Epidermal melanocyte (primary cell): Measurements from ENCODE around the gene WASL.
"Not testable (repeated sequence)": the region's sequence is repeated elsewhere in the genome, so short reads cannot be mapped to it uniquely, and the experiment has no call there.

ENCODE experiments used
- DNase-seq: peaks from one replicate; pipeline ENCODE4 v3.0.0; 2011; ENCODE audit warnings: low spot score; ENCODE audit not compliant: insufficient read length

Gene WASL

DNA sequence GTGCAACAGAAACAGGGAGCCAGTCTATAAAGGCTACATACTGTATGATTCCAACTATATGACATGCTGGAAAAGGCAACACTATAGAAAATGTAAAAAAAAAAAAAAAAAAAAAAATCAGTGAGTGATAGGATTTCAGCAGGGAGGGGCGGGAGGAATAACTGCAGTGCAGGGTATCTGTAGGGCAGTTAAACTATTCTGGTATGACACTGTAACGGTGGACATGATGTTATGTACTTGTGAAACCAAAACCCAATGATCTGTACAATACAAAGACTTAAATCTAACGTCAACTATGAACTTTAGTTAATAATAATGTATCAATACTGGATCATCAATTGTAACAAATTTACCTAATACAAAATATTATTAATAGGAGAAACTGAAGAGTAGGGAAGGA lies 14.3 kb downstream of the WASL start:
- DNase-seq, result no peak

DNA sequence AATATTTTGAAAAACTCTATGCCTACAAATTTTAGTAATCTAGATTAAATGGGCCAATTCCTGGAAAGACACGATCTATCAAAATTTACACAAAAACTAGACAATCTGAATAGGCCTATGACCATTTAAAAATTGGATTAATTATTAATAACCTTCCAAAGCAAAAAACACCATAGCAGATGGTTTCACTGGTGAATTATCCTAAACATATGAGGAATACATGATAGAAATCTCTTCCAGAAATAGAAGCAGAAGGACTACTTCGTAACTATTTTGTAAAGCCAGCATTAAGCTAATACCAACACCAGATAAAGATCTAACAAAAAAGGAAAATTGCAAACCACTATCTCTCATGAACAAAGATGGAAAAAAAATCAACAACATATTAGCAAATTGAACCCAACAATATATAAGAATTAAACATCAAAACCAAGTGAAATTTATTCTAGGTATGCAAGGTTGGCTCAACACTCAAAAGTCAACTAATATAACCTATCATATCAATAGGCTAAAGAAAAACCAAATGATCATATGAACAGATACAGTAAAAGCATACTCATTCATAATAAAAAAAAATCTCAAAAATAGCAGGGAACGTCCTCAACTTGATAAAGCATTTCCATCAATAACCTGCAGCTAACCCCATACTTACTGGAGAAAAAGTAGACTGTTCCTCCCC lies 16.3 kb downstream of the WASL start:
- DNase-seq, result no peak

DNA sequence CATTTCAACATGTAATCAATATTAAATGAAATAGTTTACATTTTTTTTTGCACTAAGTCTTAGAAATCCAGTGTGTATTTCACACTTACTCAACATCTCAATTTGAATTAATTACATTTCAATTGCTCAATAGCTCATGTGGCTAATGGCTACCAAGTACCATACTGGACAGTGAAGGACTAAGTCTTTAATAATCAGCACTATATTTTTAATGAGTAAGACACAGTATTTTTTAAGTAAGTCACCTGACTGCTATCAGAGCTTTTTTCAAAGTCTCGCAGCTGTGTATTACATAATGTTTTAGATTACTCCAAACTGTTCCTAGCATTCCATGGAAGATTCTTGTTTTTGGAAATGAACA lies 19.6 kb downstream of the WASL start:
- DNase-seq, result no peak

DNA sequence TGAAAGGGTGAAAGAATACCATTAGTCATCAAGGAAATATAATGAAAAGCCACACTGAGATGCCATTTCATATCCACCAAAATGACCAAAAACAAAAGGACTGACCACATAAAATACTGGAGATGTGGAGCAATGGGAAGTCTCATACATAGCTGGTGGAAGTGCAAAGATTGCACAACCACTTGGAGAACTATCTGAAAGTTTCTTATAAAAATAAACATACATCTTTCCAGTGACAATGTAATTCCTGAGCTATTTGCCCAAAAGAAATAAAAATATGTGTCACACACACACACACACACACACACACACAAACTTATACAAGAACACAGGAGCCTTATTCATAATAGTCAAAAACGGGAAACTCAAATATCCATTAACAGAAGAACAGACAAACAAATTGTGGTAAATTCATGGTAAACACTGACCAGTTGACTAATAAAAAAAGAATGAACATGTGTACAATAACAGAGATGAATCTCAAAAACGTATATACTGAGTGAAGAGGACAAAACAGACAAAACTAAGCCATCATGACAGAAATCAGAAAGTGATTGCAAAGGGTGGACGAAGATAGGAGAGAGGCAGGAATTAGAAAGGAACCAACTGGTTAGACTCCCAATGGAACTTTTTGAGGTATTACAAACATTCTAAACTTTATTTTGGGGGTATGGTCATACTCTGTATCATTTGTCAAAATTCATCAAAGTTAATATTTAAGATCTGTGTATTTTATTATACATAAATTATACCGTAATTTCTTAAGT lies 21.5 kb downstream of the WASL start:
- no peak for DNase-seq

DNA sequence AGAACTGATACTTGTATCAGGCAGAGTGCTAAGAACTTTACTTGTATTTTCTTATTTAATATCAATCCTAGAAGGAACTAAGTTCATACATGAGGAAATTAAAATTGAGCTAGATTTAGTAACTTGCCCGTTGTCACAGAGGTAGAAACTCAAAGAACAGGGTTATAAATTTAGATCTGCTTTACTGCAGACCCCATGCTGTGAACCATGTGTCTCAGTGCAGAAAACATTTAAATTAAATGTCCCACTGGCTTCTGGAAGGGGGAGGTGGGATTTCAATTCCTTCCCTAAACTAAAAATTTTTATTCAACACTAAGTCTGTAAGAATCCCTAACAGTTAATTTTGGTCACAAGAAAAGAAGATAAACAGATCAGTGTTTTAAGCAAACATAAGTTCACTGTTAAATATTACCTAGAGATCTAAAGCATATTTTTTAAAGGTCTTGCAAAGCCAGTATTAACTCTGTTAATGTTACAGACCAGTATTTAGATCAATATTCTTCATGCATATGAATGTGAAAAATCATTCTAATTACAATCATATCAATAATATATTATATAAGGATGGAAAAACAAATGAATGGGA lies 23.1 kb downstream of the WASL start:
- no peak for DNase-seq

DNA sequence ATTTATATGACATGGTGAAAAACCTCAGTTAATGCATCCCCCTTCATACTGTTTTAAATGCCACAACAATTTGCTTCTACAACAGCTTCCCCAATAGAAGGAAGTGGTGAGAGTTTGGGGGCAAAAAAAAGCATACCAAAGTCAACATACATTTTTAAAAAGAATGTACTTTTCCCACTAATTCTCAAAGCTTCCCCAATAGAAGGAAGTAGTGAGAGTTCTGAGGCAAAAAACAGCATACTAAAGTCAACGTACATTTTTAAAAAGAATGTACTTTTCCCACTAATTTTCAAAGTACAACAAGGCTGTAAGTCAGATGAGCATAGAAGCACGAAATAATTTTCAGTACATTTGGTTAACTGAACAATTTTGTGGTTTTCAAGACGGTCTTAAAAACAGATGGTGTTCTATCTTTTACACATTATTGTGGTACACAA lies 24.0 kb downstream of the WASL start:
- DNase-seq, result no peak

DNA sequence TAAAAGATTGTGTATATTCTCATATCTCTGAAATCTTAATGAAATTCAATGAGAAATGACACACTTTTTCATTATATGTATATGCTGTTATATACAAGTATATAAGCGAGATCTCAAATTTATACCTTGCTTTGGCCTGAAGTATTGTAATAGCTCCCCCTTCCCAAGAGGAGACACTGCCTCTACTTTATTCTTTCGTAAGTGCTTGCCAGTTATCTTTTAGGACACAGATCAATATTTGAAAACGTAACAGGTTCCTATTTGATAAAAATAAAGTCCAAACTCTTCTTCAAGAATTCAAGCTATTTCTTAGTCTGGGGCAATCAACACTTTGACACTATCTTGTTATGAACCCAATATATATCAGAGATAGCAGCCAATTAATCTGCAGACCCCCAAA lies 24.9 kb downstream of the WASL start:
- no peak for DNase-seq

DNA sequence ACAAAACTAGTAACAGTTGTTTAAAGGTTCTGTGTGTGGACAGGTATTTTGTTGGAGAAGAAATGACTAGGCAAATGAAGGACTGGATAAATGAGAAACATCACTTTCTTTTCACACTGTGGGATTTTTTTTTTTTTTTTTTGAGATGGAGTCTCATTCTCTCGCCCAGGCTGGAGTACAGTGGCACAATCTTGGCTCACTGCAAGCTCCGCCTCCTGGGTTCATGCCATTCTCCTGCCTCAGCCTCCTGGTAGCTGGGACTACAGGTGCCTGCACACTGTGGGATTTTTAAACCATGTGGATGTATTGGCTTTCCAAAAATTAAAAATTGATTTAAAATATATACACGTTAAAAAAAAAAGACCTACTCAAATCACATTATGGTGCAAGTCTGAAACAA lies 28.3 kb downstream of the WASL start:
- not testable (repeated sequence) for DNase-seq

DNA sequence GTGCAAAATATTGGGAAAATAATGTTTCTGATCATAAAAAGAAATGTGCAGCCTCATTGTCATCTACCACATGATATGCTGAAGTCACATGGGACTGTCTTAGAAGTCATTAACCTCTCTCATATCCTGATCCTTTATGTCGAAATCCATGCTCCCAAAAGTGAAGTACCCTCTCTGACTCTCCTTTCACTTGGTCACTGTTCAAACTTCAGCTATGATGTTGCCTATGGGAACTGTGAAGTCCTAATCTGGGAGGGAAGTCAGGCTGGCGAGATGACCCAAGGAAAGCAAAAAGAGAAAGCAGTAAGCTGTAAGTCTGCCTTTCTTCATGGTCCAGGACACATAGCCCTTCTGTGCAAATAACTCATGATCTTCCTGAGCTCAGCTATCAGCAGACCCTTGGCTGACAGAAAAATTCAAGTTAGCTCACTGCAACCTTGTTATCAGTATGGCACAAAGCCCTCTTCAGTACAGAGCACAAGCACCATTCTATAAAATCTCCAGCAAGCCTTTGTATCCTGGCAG lies 29.5 kb downstream of the WASL start:
- no peak for DNase-seq

DNA sequence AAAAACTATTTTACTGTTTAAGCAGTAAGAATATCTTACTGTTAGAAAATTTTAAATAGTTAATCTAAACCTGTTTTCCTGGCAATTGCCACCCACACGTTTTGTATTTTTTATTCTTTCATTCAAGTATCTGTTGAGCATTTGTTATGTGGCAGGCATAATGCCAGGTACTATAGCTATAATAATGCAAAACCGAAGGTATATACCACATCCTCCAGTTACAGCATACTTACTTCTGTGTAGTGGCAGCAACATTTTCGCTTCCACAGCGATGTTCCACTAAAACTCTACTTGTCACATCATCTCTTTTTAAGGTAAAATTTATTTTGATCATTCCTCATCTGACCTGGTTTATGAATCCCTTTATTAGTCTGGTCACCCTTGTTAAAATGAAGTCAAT lies 30.0 kb downstream of the WASL start:
- DNase-seq, result no peak

DNA sequence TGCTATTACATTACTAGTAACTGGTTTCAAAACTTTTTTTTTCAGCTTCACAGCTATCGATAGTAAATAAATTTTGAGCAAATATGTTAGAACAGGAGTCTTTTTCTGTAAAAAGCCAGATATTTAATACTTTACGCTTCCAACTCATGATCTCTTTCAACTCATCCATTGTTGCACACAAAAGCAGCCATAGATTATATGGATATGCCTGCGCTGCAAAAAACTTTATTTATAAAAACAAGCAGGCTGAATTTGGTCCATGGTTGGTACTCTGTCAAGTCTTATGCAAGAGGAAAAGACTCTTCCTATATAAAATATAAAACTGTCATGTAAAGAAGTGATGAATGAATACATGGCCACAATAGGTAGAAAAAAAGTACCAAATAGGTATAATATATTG lies 31.1 kb downstream of the WASL start:
- no peak for DNase-seq

DNA sequence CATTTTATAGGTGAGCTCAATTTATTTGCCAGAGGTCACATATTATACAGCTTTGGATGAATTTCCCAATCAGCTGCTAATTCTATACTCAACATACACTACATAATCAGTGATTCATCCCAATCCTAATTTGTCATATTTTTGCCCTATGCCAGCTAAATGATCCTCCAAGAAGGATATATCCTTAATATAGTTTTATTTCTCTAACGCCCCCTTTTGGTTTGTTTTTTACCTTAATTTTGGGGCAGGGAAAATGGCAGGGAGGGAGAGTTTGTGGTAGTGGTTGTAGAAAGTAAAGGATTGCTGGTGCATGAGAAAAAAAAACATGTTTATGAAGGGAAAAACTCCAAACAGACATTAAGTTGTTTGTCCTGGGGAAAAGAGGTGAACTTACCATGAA lies 31.9 kb downstream of the WASL start:
- no peak for DNase-seq

DNA sequence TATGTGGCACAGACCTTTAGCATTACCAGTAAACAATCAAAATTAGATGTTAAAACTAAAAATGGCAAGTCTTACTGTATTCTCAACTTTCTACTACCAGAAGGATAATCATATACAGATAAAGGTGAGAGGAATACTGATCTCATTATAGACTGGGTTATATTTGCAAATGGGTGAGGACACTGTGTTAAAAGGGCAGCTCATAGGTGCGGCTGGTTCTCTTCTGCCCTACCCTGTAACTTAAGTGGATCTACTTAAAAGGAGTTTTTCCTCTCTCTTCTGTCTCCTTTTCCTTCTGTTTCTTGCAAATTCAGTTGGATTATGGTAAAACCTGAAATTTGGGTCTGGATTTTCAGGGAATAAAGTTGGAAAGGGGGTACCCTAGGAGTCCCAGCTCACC lies 33.0 kb downstream of the WASL start:
- no peak for DNase-seq

DNA sequence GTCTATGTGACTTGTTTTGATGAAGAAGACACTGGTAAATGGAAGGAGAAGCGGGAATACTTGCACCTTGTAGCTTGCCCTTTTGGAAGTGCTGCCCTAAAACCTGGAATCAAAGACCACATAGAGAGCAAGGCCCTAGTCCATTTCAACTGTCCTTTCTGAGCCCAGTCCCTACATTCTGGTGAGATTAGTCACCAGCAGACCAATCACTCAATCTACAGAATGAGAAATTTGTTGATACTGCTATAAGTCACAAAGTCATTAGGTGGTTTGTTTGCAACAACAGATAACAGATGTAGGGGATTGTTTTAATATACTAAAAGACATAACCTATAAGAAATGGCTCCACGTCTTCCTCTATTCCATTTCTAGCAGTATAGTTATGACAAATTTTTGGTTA lies 33.6 kb downstream of the WASL start:
- DNase-seq, result no peak

DNA sequence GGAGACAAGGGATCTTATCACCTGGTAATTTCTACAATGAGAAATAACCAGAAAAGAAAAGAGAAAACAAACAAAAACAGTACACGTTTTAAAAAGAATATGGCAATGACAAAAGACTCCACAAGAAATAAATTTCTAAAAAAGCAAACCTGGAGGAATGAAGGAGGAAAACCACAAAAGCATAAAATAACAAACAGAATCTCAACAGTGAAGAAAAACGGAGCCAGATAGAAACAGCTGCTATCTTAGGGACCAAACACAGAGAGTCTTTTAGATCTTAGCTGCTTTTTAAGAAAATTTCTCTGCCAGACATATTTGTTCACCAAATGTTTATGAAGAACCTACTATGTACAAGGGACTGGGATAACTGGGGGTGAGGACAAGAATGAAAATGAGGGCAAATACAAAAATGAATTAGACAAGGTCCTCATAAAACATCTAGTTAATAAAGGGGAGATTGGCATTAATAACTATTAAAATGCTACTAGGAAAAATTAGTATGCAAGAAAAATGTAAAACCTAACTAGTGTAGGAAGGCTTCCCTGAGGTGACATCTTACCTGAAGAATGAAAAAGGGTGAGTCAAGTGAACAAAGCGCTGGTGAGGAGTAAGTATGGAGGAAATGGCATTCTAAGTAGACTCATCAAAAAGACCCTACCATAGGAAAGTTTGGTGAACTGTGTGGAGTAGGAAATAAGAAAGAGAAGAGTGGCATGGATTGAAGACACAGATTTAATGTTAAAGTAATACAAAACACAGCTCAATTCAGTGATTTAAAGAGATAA lies 34.3 kb downstream of the WASL start:
- DNase-seq, result no peak

DNA sequence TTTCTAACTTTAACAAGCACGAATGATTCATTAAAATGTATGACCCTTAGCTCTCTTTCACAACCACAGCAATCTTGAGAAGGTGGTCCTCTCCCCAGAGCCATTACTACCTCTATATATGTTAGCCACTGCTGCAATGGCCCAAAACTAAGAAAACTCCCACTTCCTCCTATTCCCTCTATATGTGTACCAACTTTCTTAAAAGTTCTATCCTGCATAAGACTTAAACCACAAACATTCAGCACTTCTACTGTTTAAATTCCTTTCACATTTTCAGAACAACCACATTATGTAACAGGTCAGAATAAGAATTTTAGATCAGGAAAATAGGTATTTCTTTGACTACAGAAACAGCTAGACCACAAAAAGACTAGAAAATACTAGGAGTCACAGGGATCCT lies 36.2 kb downstream of the WASL start:
- no peak for DNase-seq

DNA sequence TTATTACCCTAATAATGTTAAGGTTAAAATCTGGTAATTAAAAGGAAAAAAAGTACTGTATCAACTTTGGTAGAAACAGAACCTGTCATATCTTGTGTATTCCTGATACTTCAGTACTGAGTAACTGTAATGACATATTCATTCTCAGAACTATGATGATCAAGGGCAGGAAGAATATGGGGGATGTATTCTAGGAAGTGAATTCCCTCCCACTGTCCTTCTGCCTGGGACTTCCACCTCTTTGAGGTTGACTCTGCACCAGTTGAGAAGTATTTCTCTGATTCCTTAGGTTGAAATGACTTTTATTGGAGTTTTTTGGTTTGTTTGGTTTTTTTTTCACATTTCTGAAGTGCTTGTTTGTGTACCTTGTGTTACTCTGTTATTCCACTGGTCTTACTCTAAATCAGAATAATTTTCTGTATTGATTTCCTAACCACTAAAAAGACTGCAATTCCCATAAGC lies 36.9 kb downstream of the WASL start:
- DNase-seq, result no peak

DNA sequence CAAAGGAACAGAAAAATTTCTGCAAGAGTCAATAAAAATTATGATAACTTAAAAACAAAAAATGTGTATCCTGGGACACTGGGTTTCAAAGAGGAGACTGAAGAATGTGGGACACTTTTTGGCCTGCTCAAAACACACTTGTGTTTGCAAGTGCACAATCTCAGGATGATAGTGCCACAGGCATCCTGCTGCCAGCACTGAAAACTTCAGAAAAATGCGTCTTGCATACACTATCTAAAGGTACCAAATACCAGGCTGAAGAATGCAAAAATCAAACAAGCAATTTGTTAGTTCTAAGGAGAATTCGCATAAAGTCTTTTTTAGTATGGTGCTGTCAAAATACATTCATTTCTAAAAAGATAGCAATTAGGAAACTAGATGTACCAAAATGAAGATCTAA lies 38.1 kb downstream of the WASL start:
- no peak for DNase-seq

DNA sequence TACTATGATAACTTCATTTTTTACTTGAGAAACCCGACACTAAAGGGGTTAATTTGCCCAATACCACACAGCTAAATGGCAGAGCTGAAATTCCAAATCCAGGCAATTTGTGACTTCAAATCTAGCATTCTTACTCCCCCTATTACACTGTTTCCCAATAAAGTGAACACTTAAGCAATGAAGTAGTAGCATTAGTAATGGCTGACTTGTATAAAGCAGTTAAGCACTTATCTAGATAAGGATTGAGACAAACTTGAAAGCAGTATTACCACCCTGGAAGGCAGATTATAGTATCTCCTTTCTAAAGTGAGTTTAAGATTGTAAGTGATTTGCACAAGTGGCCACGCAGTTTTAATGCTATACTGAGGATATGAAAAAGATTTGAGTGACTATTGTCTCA lies 39.3 kb downstream of the WASL start:
- DNase-seq, result no peak

DNA sequence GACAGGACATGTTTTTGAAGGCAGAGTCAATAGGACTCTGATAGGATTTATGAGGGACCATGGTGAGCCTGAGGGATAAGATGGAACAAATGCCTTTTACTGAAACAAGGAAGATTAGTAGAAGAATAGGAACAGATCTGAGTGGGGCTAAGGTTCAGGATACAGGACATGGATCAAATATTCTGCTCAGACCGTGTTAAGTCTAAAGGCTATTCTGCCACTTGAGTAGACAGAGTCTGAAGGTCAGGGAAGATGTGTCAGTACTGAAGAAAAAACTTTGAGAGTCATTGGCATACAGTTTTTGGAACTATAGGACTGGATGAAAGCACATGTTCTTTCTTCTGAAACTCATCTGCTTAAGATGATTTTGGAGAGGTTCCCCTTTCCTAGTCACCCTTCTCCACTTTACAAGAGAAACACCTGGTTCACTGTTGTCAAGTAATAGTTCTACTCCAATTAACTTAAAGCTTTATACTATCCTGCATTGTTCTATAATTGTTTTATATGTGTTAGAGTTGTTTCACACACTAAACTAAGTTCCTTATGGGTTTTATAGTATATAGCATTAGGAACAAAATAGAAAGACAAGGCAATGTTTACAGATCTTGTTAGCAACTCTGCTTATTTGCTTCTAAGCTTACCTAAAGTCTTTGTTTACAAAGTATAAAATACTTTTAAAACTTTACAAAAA lies 43.4 kb downstream of the WASL start:
- no peak for DNase-seq
